Right atrium auricular region (tissue), 2 donors: Measurements from ENCODE around the gene HBS1L. TPM values are rescaled to one million over a fixed set of nuclear protein-coding genes. Genes with fewer than 3 reads are reported as not detected.

Source experiments
- DNase-seq: peaks from one replicate; pipeline ENCODE4 v3.0.0-alpha.2; 2019; ENCODE audit warnings: low spot score
- H3K27ac ChIP-seq, 2 donors: fragments of 200-600 bp; sonication (generic); 1 replicate in 1 of 2; 2 replicates in 1 of 2; pipeline ENCODE4 v1.5.1; 2016 to 2019
- H3K27me3 ChIP-seq, 2 donors: fragments of 200-600 bp; sonication (generic); one replicate each; pipeline versions ENCODE4 v1.5.1 to v1.6.0; 2017 to 2019
- H3K36me3 ChIP-seq: fragments of 200-600 bp; sonication (generic); one replicate; pipeline ENCODE4 v1.5.1; 2016
- H3K4me1 ChIP-seq, 2 donors: fragments of 200-600 bp; sonication (generic); one replicate each; pipeline versions ENCODE4 v1.5.1 to v1.6.0; 2017 to 2019
- H3K4me3 ChIP-seq, 2 donors: fragments of 200-600 bp; sonication (generic); 1 replicate in 1 of 2; 2 replicates in 1 of 2; pipeline ENCODE4 v1.5.1; 2017 to 2019; ENCODE audit warnings: mild to moderate bottlenecking in 1 of 2, moderate library complexity in 1 of 2
- H3K9me3 ChIP-seq, 2 donors: fragments of 200-600 bp; sonication (generic); one replicate each; pipeline ENCODE4 v1.5.1; 2019
- CTCF ChIP-seq, 2 donors: fragments of 200-600 bp; sonication (generic); IDR thresholded peaks; one replicate each; pipeline ENCODE4 v1.5.1; 2019; ENCODE audit warnings: antibody characterized with exemption in 2 of 2
- total RNA-seq, 2 donors: library from RNA; depleted of rRNA; stranded (reverse); fragments of >200 nt; gene quantifications; one replicate each; pipeline ENCODE4 v1.1.0, GENCODE V29; 2016

The HBS1L gene
- total RNA-seq, 2 donors from 2014 or later, result 42.9 to 60.4 TPM

GRCh38 chr6:134948691-134949090, 105.9 kb downstream of the HBS1L start:
- DNase-seq, result no peak
- no peak for TF ChIP-seq CTCF (IDR thresholded peaks at IDR 0.05)
- no peaks in the 10 kb centered on the region for H3K27me3 ChIP-seq

GRCh38 chr6:134948142-134948541, 106.5 kb downstream of the HBS1L start:
- Histone ChIP-seq H3K27ac (no peak overlapping the region), H3K36me3 (no peaks in the 10 kb centered on the region), H3K9me3 (no peaks in the 10 kb centered on the region), H3K4me3 (no peak overlapping the region), H3K4me1 (no peaks in the 10 kb centered on the region), H3K27me3 (no peaks in the 10 kb centered on the region)
- DNase-seq, result no peak
- TF ChIP-seq CTCF (IDR thresholded peaks at IDR 0.05), result no peak

More at GRCh38 chr6:134948691-134949090, 105.9 kb downstream of the HBS1L start:
- H3K4me3 ChIP-seq, result no peak overlapping the region
- H3K27ac ChIP-seq, result no peak overlapping the region
- H3K9me3 ChIP-seq, result no peaks in the 10 kb centered on the region
- H3K4me1 ChIP-seq, result no peaks in the 10 kb centered on the region
- H3K36me3 ChIP-seq, result no peaks in the 10 kb centered on the region

- Histone ChIP-seq H3K36me3 (no peaks in the 10 kb centered on the region), H3K4me1 (no peaks in the 10 kb centered on the region), H3K27me3 (no peaks in the 10 kb centered on the region), H3K27ac (no peak overlapping the region), H3K9me3 (no peaks in the 10 kb centered on the region), H3K4me3 (no peak overlapping the region)
- DNase-seq, result no peak
- no peak for TF ChIP-seq CTCF (IDR thresholded peaks at IDR 0.05)
These were observed 109.6 kb downstream of the HBS1L start for GRCh38 chr6:134945045-134945444.

GRCh38 chr6:134943522-134944111, 111.0 kb downstream of the HBS1L start:
- Histone ChIP-seq H3K4me1 (no peaks in the 10 kb centered on the region), H3K36me3 (no peaks in the 10 kb centered on the region), H3K4me3 (no peak overlapping the region), H3K27me3 (no peaks in the 10 kb centered on the region), H3K27ac (no peak overlapping the region), H3K9me3 (no peaks in the 10 kb centered on the region)
- no peak for DNase-seq
- no peak for TF ChIP-seq CTCF (IDR thresholded peaks at IDR 0.05)

- Histone ChIP-seq H3K4me3 (no peak overlapping the region), H3K36me3 (no peaks in the 10 kb centered on the region), H3K27me3 (no peaks in the 10 kb centered on the region), H3K9me3 (no peaks in the 10 kb centered on the region), H3K27ac (no peak overlapping the region), H3K4me1 (no peaks in the 10 kb centered on the region)
- TF ChIP-seq CTCF (IDR thresholded peaks at IDR 0.05), result no peak
- DNase-seq, result no peak
These were observed 115.7 kb downstream of the HBS1L start for GRCh38 chr6:134938896-134939295.

- H3K27me3 ChIP-seq, result no peaks in the 10 kb centered on the region
- no peak for DNase-seq
- no peak overlapping the region for H3K4me3 ChIP-seq
- no peak overlapping the region for H3K27ac ChIP-seq
- no peaks in the 10 kb centered on the region for H3K4me1 ChIP-seq
- H3K36me3 ChIP-seq, result no peaks in the 10 kb centered on the region
- TF ChIP-seq CTCF (IDR thresholded peaks at IDR 0.05), result no peak
- H3K9me3 ChIP-seq, result no peaks in the 10 kb centered on the region
These were observed 117.2 kb downstream of the HBS1L start for GRCh38 chr6:134937426-134937825.
